Stimulated activated CD4-positive, alpha-beta T cell treated with anti-CD3 and anti-CD28 coated beads, Interleukin-2, amount 100 ng/mL, for 24 hours (primary cell): ENCODE measurements around the gene BANP.
"Not testable (repeated sequence)": the region's sequence is repeated elsewhere in the genome, so short reads cannot be mapped to it uniquely, and the experiment has no call there.

Source experiments
- DNase-seq, 2 donors: peaks; one replicate each; pipeline ENCODE4 v3.0.0-alpha.2; 2020

BANP gene

GRCh38 chr16:87926246-87927194, 24.7 kb upstream of the BANP start:
- peak; percentile 31 to 36 for DNase-seq

GRCh38 chr16:87927195-87927562, 24.1 kb upstream of the BANP start:
- DNase-seq: no peak

- no peak for DNase-seq
Measured at GRCh38 chr16:87929986-87930385, 21.2 kb upstream of the BANP start.

- DNase-seq: no peak
Measured at GRCh38 chr16:87930456-87930855, 20.8 kb upstream of the BANP start.

- peak in 1 of 2 donors; percentile 35 for DNase-seq
Measured at GRCh38 chr16:87931504-87931903, 19.7 kb upstream of the BANP start.

- DNase-seq: not testable (repeated sequence)
Measured at GRCh38 chr16:87932475-87933139, 18.6 kb upstream of the BANP start.

- DNase-seq: no peak
Measured at GRCh38 chr16:87933140-87933495, 18.1 kb upstream of the BANP start.

GRCh38 chr16:87934752-87935425, 16.3 kb upstream of the BANP start:
- DNase-seq: not testable (repeated sequence)

GRCh38 chr16:87936016-87936374, 15.2 kb upstream of the BANP start:
- not testable (repeated sequence) for DNase-seq

- DNase-seq: no peak
Measured at GRCh38 chr16:87936375-87937230, 14.6 kb upstream of the BANP start, which contains the start of gene CA5A. CA5A (minus strand) TSS chr16:87936529; CDS start chr16:87936450, 79 bp downstream.

- not testable (repeated sequence) for DNase-seq
Measured at GRCh38 chr16:87937231-87937542, 14.0 kb upstream of the BANP start.

GRCh38 chr16:87938412-87938949, 12.8 kb upstream of the BANP start:
- no peak for DNase-seq

- DNase-seq: no peak
Measured at GRCh38 chr16:87939562-87940423, 11.4 kb upstream of the BANP start.

GRCh38 chr16:87942680-87943079, 8.6 kb upstream of the BANP start:
- DNase-seq: no peak

GRCh38 chr16:87945351-87946042, 5.7 kb upstream of the BANP start:
- peak in 1 of 2 donors; percentile 30 for DNase-seq

- no peak for DNase-seq
Measured at GRCh38 chr16:87946596-87947347, 4.5 kb upstream of the BANP start.

GRCh38 chr16:87947356-87948118, 3.7 kb upstream of the BANP start:
- no peak for DNase-seq

- DNase-seq: no peak
Measured at GRCh38 chr16:87948119-87948545, 3.1 kb upstream of the BANP start.

GRCh38 chr16:87948735-87949070, 2.5 kb upstream of the BANP start:
- DNase-seq: no peak
